ENCODE results near the gene VPS36.

DNA sequence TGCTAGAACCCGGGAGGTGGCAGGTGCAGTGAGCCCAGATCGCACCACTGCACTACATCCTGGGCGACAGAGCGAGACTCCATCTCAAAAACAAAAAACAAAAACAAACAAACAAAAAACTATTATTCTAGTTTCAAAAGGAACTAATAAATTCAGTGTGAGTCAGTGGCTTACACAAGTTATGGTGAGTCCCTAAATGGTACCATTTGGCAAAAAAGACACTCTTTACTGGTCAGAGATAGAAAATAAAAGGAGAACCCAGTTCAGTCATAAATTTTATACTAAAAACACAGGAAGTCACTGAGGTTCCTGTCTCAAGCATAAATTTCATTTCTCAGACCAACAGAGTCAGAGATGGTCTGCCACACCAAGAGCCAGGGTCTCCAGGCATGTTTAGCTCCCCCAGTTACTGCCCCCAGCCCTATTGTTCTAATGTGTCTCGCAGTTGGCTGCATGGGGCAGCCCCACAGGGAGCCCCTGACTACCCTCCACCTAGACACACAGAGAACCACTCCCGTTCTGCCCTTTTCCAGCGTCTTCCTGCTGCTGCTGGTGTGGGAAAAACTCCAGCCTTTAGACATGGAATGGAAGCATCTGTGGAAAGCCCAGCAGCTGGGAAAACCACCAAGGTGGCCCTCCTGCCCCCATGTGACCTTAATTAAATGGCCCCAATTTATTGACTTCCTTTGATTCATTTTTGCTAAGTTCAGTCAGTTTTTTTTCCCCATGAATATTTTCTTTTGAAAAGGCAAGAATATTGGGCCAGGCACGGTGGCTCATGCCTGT is 56.7 kb downstream of the VPS36 start:
- TF ChIP-seq POLR2AphosphoS5 (IDR thresholded peaks at IDR 0.05; ENCODE audit: low read depth, low read length): no peak
- TF ChIP-seq TAF1 (IDR thresholded peaks at IDR 0.05; ENCODE audit: borderline replicate concordance, insufficient read depth, low read length): no peak
- no peak for TF ChIP-seq SIN3A (IDR thresholded peaks at IDR 0.05; ENCODE audit: borderline replicate concordance, insufficient read depth, low read length)
- TF ChIP-seq, protein P1, sequence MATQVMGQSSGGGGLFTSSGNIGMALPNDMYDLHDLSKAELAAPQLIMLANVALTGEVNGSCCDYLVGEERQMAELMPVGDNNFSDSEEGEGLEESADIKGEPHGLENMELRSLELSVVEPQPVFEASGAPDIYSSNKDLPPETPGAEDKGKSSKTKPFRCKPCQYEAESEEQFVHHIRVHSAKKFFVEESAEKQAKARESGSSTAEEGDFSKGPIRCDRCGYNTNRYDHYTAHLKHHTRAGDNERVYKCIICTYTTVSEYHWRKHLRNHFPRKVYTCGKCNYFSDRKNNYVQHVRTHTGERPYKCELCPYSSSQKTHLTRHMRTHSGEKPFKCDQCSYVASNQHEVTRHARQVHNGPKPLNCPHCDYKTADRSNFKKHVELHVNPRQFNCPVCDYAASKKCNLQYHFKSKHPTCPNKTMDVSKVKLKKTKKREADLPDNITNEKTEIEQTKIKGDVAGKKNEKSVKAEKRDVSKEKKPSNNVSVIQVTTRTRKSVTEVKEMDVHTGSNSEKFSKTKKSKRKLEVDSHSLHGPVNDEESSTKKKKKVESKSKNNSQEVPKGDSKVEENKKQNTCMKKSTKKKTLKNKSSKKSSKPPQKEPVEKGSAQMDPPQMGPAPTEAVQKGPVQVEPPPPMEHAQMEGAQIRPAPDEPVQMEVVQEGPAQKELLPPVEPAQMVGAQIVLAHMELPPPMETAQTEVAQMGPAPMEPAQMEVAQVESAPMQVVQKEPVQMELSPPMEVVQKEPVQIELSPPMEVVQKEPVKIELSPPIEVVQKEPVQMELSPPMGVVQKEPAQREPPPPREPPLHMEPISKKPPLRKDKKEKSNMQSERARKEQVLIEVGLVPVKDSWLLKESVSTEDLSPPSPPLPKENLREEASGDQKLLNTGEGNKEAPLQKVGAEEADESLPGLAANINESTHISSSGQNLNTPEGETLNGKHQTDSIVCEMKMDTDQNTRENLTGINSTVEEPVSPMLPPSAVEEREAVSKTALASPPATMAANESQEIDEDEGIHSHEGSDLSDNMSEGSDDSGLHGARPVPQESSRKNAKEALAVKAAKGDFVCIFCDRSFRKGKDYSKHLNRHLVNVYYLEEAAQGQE (IDR thresholded peaks at IDR 0.05; ENCODE audit: insufficient read depth in 1 of 2, low read depth in 2 of 2, low read length in 2 of 2): no peak
